Measurements from ENCODE around the gene PARP16. TPM values are rescaled to one million over a fixed set of nuclear protein-coding genes. Genes with fewer than 3 reads are reported as not detected.

Gene PARP16
- total and polyA plus RNA-seq, 2 experiments from 2014 or later, result 3.6 to 4.1 TPM

- Histone ChIP-seq H3K36me3 (ENCODE audit: insufficient read depth) (no peaks in the 10 kb centered on the region), H3F3A (replicated peaks; ENCODE audit: low read depth) (no peaks in the 10 kb centered on the region), H2AFZ (no peak overlapping the region), H4K20me1 (replicated peaks; ENCODE audit: insufficient read depth) (no peaks in the 10 kb centered on the region), H3K27ac (ENCODE audit: low read depth) (no peak overlapping the region), H3K4me1 (ENCODE audit: insufficient read depth) (no peaks in the 10 kb centered on the region), H3K27me3 (ENCODE audit: insufficient read depth) (no peaks in the 10 kb centered on the region), H3K4me2 (no peak overlapping the region), H3K9me2 (ENCODE audit: insufficient read depth) (no peaks in the 10 kb centered on the region), H3K79me2 (replicated peaks; ENCODE audit: insufficient read depth) (no peaks in the 10 kb centered on the region), H3K4me3 (no peak overlapping the region)
- H3K9me3 Mint-ChIP-seq, result no peaks in the 10 kb centered on the region
- no peak overlapping the region for H3K27ac Mint-ChIP-seq
- no peak for TF ChIP-seq EZH2 (IDR thresholded peaks at IDR 0.05; ENCODE audit: low read depth, unreplicated experiment)
- no peak for TF ChIP-seq ZNF114 (CRISPR knock-in tag; IDR thresholded peaks at IDR 0.05)
- no peak for TF ChIP-seq STAT1 (IDR thresholded peaks at IDR 0.05; ENCODE audit: unreplicated experiment)
- TF ChIP-seq EZH2phosphoT487 (IDR thresholded peaks at IDR 0.05; ENCODE audit: unreplicated experiment), result no peak
- no peak for TF ChIP-seq CTCF (conservative IDR thresholded peaks at IDR 0.05; ENCODE audit: low read depth in 2 of 2)
- no peak for TF ChIP-seq ETS1 (IDR thresholded peaks at IDR 0.05)
- no peak for TF ChIP-seq NANOG (IDR thresholded peaks at IDR 0.05; ENCODE audit: borderline replicate concordance)
- no peak for TF ChIP-seq CREB1 (CRISPR knock-in tag; IDR thresholded peaks at IDR 0.05; ENCODE audit: low read depth)
- TF ChIP-seq REST (IDR thresholded peaks at IDR 0.05; ENCODE audit: unreplicated experiment), result no peak
- no peak for TF ChIP-seq JUNB (IDR thresholded peaks at IDR 0.05; ENCODE audit: unreplicated experiment)
- TF ChIP-seq ZNF331 (CRISPR knock-in tag; IDR thresholded peaks at IDR 0.05; ENCODE audit: low read depth), result no peak
- no peak for TF ChIP-seq ZNF462 (CRISPR knock-in tag; IDR thresholded peaks at IDR 0.05)
- TF ChIP-seq POLR2AphosphoS5 (IDR thresholded peaks at IDR 0.05; ENCODE audit: low read depth), result no peak
- no peaks in the 10 kb centered on the region; the same call in 2 of the 3 replicates for H3K4me1 Mint-ChIP-seq
- H3K4me3 Mint-ChIP-seq, result no peak overlapping the region
- no peak for DNase-seq (ENCODE audit: low spot score)
- no peak for ATAC-seq
- H3K36me3 Mint-ChIP-seq (ENCODE audit: low read depth), result no peaks in the 10 kb centered on the region
- no peaks in the 10 kb centered on the region for H3K27me3 Mint-ChIP-seq (ENCODE audit: insufficient read depth, low read depth, poor library complexity)
Observed at GRCh38 chr15:65275728-65276126, 11.0 kb downstream of the PARP16 start.
